A549 (cell line): Measurements from ENCODE around the gene POLDIP3. TPM values are rescaled to one million over a fixed set of nuclear protein-coding genes. Genes with fewer than 3 reads are reported as not detected.

Source experiments
- ATAC-seq, 2 experiments: fragments of 200-7000 bp in 1 of 2; fragments of >200 bp in 1 of 2; cut with Nextera tagmentation in 1 of 2; cut with Tn5 transposase in 1 of 2; 3 replicates each; pipeline versions ENCODE4 v1.8.0 to v1.9.1; 2018 to 2020; ENCODE audit warnings: mild to moderate bottlenecking in 1 of 2, moderate library complexity in 1 of 2
- CTCF ChIA-PET: fragments of 300-600 bp; sonication (Branson Sonifier 250); formaldehyde crosslinking; extraction: SDS; loops from one replicate; lab custom pipeline; 2021; ENCODE audit warnings: antibody characterized with exemption, inconsistent platforms; lab: Yijun Ruan, JAX
- POLR2A ChIA-PET: fragments of 350-600 bp; formaldehyde crosslinking; extraction: SDS; loops from one replicate; lab custom pipeline; 2021; ENCODE audit warnings: antibody characterized with exemption, inconsistent platforms; lab: Yijun Ruan, JAX
- DNase-seq, 2 experiments: peaks; one replicate each; pipeline versions ENCODE4 v3.0.0 to v3.0.0-alpha.2; 2011 to 2016; ENCODE audit warnings: low read depth in 1 of 2, low spot score in 1 of 2
- FAIRE-seq: peaks from 2 replicates; lab custom pipeline; 2011; peaks lifted over from hg19 to GRCh38; lab: Jason Lieb, UNC
- H3K27ac ChIP-seq, 2 experiments: fragments of >200 bp; sonication (Bioruptor Twin); formaldehyde crosslinking; 3 replicates each; pipeline ENCODE4 v1.5.1; 2016 to 2017
- H3K4me1 ChIP-seq: fragments of >200 bp; sonication (Bioruptor Twin); formaldehyde crosslinking; 3 replicates; pipeline ENCODE4 v1.6.1; 2016
- H3K4me2 ChIP-seq: fragments of >200 bp; sonication (Bioruptor Twin); formaldehyde crosslinking; 3 replicates; pipeline ENCODE4 v1.6.1; 2016
- H3K4me3 ChIP-seq: fragments of >200 bp; sonication (Bioruptor Twin); formaldehyde crosslinking; 3 replicates; pipeline ENCODE4 v1.5.1; 2016
- H3K9me3 ChIP-seq: fragments of >200 bp; sonication (Bioruptor Twin); formaldehyde crosslinking; 3 replicates; pipeline ENCODE4 v1.6.1; 2016
- ATOH8 ChIP-seq: fragments of 250-450 bp; sonication (Bioruptor Pico); IDR thresholded peaks from 2 replicates; pipeline ENCODE4 v1.5.0; 2020; ENCODE audit warnings: low read depth, mild to moderate bottlenecking, moderate library complexity
- BCL3 ChIP-seq: fragments of >200 bp; sonication (Bioruptor Twin); formaldehyde crosslinking; IDR thresholded peaks from 3 replicates; pipeline ENCODE4 v1.6.1; 2016
- CBX2 ChIP-seq: fragments of 200-600 bp; sonication (generic); IDR thresholded peaks from 2 replicates; pipeline ENCODE4 v1.6.1; 2016; ENCODE audit warnings: low read depth, mild to moderate bottlenecking, borderline replicate concordance
- CEBPB ChIP-seq, 2 experiments: fragments of >200 bp in 1 of 2; sonication (Bioruptor Twin) in 1 of 2; formaldehyde crosslinking in 1 of 2; IDR thresholded peaks; 2 replicates each; pipeline ENCODE4 v1.6.1; 2012 to 2016
- CHD2 ChIP-seq: fragments of 150-350 bp; IDR thresholded peaks from 2 replicates; pipeline ENCODE4 v1.6.1; 2014; ENCODE audit warnings: low read length; ENCODE audit not compliant: partially characterized antibody
- EHMT2 ChIP-seq: fragments of 200-600 bp; sonication (generic); IDR thresholded peaks from 2 replicates; pipeline ENCODE4 v1.6.1; 2016; ENCODE audit warnings: antibody characterized with exemption, low read depth, mild to moderate bottlenecking, moderate library complexity
- ELK1 ChIP-seq: fragments of 150-350 bp; IDR thresholded peaks from 2 replicates; pipeline ENCODE4 v1.6.1; 2014; ENCODE audit warnings: low read depth, mild to moderate bottlenecking, low read length
- EP300 ChIP-seq, 2 experiments: fragments of >200 bp; sonication (Bioruptor Twin); formaldehyde crosslinking; IDR thresholded peaks; 2 replicates in 1 of 2; 3 replicates in 1 of 2; pipeline ENCODE4 v1.6.1; 2016 to 2017
- FOSB ChIP-seq: fragments of 250-450 bp; sonication (Bioruptor Pico); IDR thresholded peaks from 2 replicates; pipeline ENCODE4 v1.5.0; 2020; ENCODE audit warnings: mild to moderate bottlenecking, moderate library complexity
- GATA3 ChIP-seq: IDR thresholded peaks from 2 replicates; pipeline ENCODE4 v1.6.1; 2012; ENCODE audit warnings: borderline replicate concordance
- HOXA7 ChIP-seq: fragments of 250-450 bp; sonication (Bioruptor Pico); IDR thresholded peaks from 2 replicates; pipeline ENCODE4 v1.5.0; 2020; ENCODE audit warnings: mild to moderate bottlenecking, moderate library complexity
- JUN ChIP-seq, 2 experiments: fragments of >200 bp; sonication (Bioruptor Twin); formaldehyde crosslinking; IDR thresholded peaks; 2 replicates in 1 of 2; 3 replicates in 1 of 2; pipeline ENCODE4 v1.6.1; 2016 to 2017
- KDM1A ChIP-seq: fragments of 200-600 bp; sonication (generic); IDR thresholded peaks from 2 replicates; pipeline ENCODE4 v1.6.1; 2016; ENCODE audit warnings: low read depth, mild to moderate bottlenecking
- MAX ChIP-seq: IDR thresholded peaks from 2 replicates; pipeline ENCODE4 v1.6.1; 2012
- MAZ ChIP-seq: fragments of 150-350 bp; IDR thresholded peaks from 2 replicates; pipeline ENCODE4 v1.6.1; 2014; ENCODE audit warnings: antibody characterized with exemption, low read depth, low read length, borderline replicate concordance
- NFE2L2 ChIP-seq: fragments of 150-350 bp; conservative IDR thresholded peaks from 2 replicates; pipeline ENCODE4 v1.6.1; 2014; ENCODE audit warnings: low read length
- NR3C1 ChIP-seq: fragments of >200 bp; sonication (Bioruptor Twin); formaldehyde crosslinking; IDR thresholded peaks from 3 replicates; pipeline ENCODE4 v1.6.1; 2017
- POLR2A ChIP-seq: IDR thresholded peaks from 2 replicates; pipeline ENCODE4 v1.6.1; 2012; ENCODE audit warnings: mild to moderate bottlenecking, low read length
- RAD21 ChIP-seq, 2 experiments: fragments of >200 bp in 1 of 2; sonication (Bioruptor Twin) in 1 of 2; formaldehyde crosslinking in 1 of 2; IDR thresholded peaks in 1 of 2; conservative IDR thresholded peaks in 1 of 2; 2 replicates in 1 of 2; 3 replicates in 1 of 2; pipeline ENCODE4 v1.6.1; 2012 to 2018; ENCODE audit warnings: inconsistent platforms in 1 of 2
- RARB ChIP-seq: fragments of 250-450 bp; sonication (Bioruptor Pico); IDR thresholded peaks from 2 replicates; pipeline ENCODE4 v1.8.0; 2021; ENCODE audit warnings: mild to moderate bottlenecking, moderate library complexity
- RCOR1 ChIP-seq: fragments of 150-350 bp; IDR thresholded peaks from 2 replicates; pipeline ENCODE4 v1.6.1; 2014; ENCODE audit warnings: antibody characterized with exemption, low read length, low read depth
- RNF2 ChIP-seq: fragments of 200-600 bp; sonication (generic); IDR thresholded peaks from 2 replicates; pipeline ENCODE4 v1.6.1; 2016; ENCODE audit warnings: low read depth, mild to moderate bottlenecking, antibody characterized with exemption, moderate library complexity, borderline replicate concordance
- TFCP2L1 ChIP-seq: fragments of 250-450 bp; sonication (Bioruptor Pico); IDR thresholded peaks from 2 replicates; pipeline ENCODE4 v1.5.0; 2021; ENCODE audit warnings: mild to moderate bottlenecking
- TP53 ChIP-seq: fragments of 250-450 bp; sonication (Bioruptor Pico); IDR thresholded peaks from 2 replicates; pipeline ENCODE4 v1.5.0; 2021; ENCODE audit warnings: mild to moderate bottlenecking, moderate library complexity
- USF2 ChIP-seq: fragments of 450-650 bp; IDR thresholded peaks from 2 replicates; pipeline ENCODE4 v1.6.1; 2014; ENCODE audit warnings: antibody characterized with exemption
- ZSCAN20 ChIP-seq: fragments of 250-450 bp; sonication (Bioruptor Pico); IDR thresholded peaks from 2 replicates; pipeline ENCODE4 v1.8.0; 2022; ENCODE audit warnings: mild to moderate bottlenecking, moderate library complexity
- WGBS: methylation state at CpG from one replicate; pipeline ENCODE4 v1.1.6; 2017; ENCODE audit errors: missing lambda C conversion rate; 5-methylcytosine and 5-hydroxymethylcytosine counted together
- polyA plus RNA-seq, 4 experiments: library from polyadenylated mRNA; depleted of rRNA in 3 of 4; stranded (reverse); fragments of >200 nt; fragmentation: RNase III in 1 of 4; extraction: RNeasy Plus Mini Kit Qiagen cat#74134 plus additional on column Dnase treatment in 1 of 4; gene quantifications; 2 replicates in 3 of 4; 3 replicates in 1 of 4; pipeline ENCODE4 v1.2.3, GENCODE V29; 2011 to 2017

The POLDIP3 gene
- polyA plus RNA-seq, 2 of the 4 experiments (the other 2 are of a cell fraction): 31.5 to 31.8 TPM

GRCh38 chr22:42587588-42588175, 27.0 kb downstream of the POLDIP3 start:
- no peak for FAIRE-seq
- 94% methylated on average over 5 of the region's 5 CpGs for WGBS
- no peaks in the 10 kb centered on the region for H3K4me1 ChIP-seq
- no peak for DNase-seq
- ChIA-PET CTCF (no interaction called here), POLR2A (no interaction called here)
- H3K9me3 ChIP-seq: no peaks in the 10 kb centered on the region
- ATAC-seq: no peak
- no peak for TF ChIP-seq BCL3
- no peak for TF ChIP-seq HOXA7 (CRISPR knock-in tag)
- no peak for TF ChIP-seq ATOH8 (CRISPR knock-in tag)
- no peak for TF ChIP-seq POLR2A
- no peak for TF ChIP-seq CEBPB (IDR thresholded peaks at IDR 0.05)
- no peak for TF ChIP-seq EP300 (IDR thresholded peaks at IDR 0.05)
- no peak for TF ChIP-seq RCOR1
- TF ChIP-seq CHD2: no peak
- no peak for TF ChIP-seq NFE2L2
- no peak for TF ChIP-seq RNF2
- TF ChIP-seq USF2: no peak
- TF ChIP-seq TP53 (CRISPR knock-in tag): no peak
- no peak for TF ChIP-seq KDM1A
- no peak overlapping the region for H3K4me3 ChIP-seq
- no peak overlapping the region for H3K27ac ChIP-seq
- H3K4me2 ChIP-seq: no peak overlapping the region

- TF ChIP-seq FOSB (CRISPR knock-in tag) (no peak), CBX2 (no peak), CEBPB (IDR thresholded peaks at IDR 0.05) (no peak), GATA3 (no peak), RAD21 (conservative IDR thresholded peaks at IDR 0.05 in 1 of 2, IDR thresholded peaks at IDR 0.05 in 1 of 2) (no peak), NR3C1 (no peak), EHMT2 (no peak), ELK1 (no peak), JUN (IDR thresholded peaks at IDR 0.05) (no peak), MAX (no peak), ZSCAN20 (CRISPR knock-in tag) (no peak), RARB (no peak), CHD2 (no peak), NFE2L2 (no peak), MAZ (no peak), TFCP2L1 (no peak)
- H3K4me2 ChIP-seq: no peak overlapping the region
- DNase-seq: no peak
- ATAC-seq: no peak
- H3K4me1 ChIP-seq: no peaks in the 10 kb centered on the region
- WGBS: 93% methylated on average over 4 of the region's 4 CpGs
- FAIRE-seq: no peak
- no peaks in the 10 kb centered on the region for H3K9me3 ChIP-seq
- no peak overlapping the region for H3K27ac ChIP-seq
- ChIA-PET POLR2A (no interaction called here), CTCF (no interaction called here)
- no peak overlapping the region for H3K4me3 ChIP-seq
Observed at GRCh38 chr22:42586381-42586780, 28.3 kb downstream of the POLDIP3 start.
